Measurements from ENCODE around the gene ZBTB16. TPM values are rescaled to one million over a fixed set of nuclear protein-coding genes. Genes with fewer than 3 reads are reported as not detected.

Gene ZBTB16
- polyA plus RNA-seq, 3 donors, result 4.1 to 12.3 (median 8.3) TPM

DNA sequence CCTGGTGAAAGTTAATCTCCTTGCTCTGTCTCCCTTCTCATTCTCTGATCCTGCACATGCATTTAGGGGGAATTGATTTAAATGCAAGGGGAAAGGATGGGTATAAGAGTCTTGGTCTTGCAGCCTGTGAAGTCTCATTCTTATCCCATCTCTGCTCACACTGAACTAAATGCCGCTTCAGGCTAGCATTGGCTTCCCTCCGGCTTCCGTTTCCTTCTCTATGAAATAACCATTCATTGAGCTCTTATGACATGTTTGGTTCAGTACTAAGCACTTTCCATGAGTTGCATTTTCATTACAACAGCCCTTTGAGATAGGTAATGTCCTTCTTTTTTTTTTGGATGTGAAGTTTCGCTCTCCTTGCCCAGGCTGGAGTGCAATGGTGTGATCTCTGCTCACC lies 5.6 kb downstream of the ZBTB16 start:
- Histone ChIP-seq H2AFZ (ENCODE audit: insufficient read depth, low read depth, low read length, poor library complexity, severe bottlenecking) (no peak overlapping the region), H3K4me1 (ENCODE audit: control insufficient read depth in 1 of 2, insufficient read depth in 2 of 2, low read length in 2 of 2) (peaks cover 7 to 9% of the 10 kb centered on the region in 2 donors), H3K79me2 (ENCODE audit: insufficient read depth, low read length) (peaks cover 5% of the 10 kb centered on the region), H4K20me1 (ENCODE audit: insufficient read depth, low read length) (peaks cover 73% of the 10 kb centered on the region), H3K4me3 (replicated peaks in 1 of 3; ENCODE audit: low read depth in 2 of 3, low read length in 3 of 3) (no peak overlapping the region), H3K27me3 (ENCODE audit: control insufficient read depth in 2 of 2, insufficient read depth in 2 of 2, low read length in 2 of 2) (peaks cover 0 to 12% of the 10 kb centered on the region in 2 donors), H3K4me2 (replicated peaks; ENCODE audit: extremely low read depth, low read length, poor library complexity, severe bottlenecking) (no peak overlapping the region), H3K27ac (ENCODE audit: low read depth in 1 of 2, low read length in 2 of 2) (no peak overlapping the region), H3K36me3 (replicated peaks in 1 of 2; ENCODE audit: control insufficient read depth in 1 of 2, insufficient read depth in 2 of 2, low read length in 2 of 2) (peaks cover 4 to 8% of the 10 kb centered on the region in 2 donors), H3K9ac (ENCODE audit: insufficient read depth, low read length, poor library complexity, severe bottlenecking) (no peak overlapping the region), H3K9me3 (replicated peaks in 1 of 2; ENCODE audit: control insufficient read depth in 1 of 2, insufficient read depth in 1 of 2, low read length in 2 of 2) (no peaks in the 10 kb centered on the region)
- no peak for DNase-seq
- Mint-ChIP-seq H3K27ac (no peak overlapping the region), H3K27me3 (ENCODE audit: low read depth in 3 of 3) (peaks cover 15 to 23% (median 16%) of the 10 kb centered on the region in 3 donors), H3K36me3 (peaks cover 13 to 31% of the 10 kb centered on the region in 2 donors), H3K9me3 (peaks cover 0 to 7% (median 1%) of the 10 kb centered on the region in 7 donors), H3K4me3 (no peak overlapping the region), H3K4me1 (peaks cover 12% of the 10 kb centered on the region)
- intact Hi-C loops (cut with micrococcal nuclease), result no loop called here
- WGBS (ENCODE audit: insufficient coverage), result no CpG with 5 or more reads among the region's 4 CpGs
- TF ChIP-seq, protein P1, sequence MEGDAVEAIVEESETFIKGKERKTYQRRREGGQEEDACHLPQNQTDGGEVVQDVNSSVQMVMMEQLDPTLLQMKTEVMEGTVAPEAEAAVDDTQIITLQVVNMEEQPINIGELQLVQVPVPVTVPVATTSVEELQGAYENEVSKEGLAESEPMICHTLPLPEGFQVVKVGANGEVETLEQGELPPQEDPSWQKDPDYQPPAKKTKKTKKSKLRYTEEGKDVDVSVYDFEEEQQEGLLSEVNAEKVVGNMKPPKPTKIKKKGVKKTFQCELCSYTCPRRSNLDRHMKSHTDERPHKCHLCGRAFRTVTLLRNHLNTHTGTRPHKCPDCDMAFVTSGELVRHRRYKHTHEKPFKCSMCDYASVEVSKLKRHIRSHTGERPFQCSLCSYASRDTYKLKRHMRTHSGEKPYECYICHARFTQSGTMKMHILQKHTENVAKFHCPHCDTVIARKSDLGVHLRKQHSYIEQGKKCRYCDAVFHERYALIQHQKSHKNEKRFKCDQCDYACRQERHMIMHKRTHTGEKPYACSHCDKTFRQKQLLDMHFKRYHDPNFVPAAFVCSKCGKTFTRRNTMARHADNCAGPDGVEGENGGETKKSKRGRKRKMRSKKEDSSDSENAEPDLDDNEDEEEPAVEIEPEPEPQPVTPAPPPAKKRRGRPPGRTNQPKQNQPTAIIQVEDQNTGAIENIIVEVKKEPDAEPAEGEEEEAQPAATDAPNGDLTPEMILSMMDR (IDR thresholded peaks at IDR 0.05), result no peak

DNA sequence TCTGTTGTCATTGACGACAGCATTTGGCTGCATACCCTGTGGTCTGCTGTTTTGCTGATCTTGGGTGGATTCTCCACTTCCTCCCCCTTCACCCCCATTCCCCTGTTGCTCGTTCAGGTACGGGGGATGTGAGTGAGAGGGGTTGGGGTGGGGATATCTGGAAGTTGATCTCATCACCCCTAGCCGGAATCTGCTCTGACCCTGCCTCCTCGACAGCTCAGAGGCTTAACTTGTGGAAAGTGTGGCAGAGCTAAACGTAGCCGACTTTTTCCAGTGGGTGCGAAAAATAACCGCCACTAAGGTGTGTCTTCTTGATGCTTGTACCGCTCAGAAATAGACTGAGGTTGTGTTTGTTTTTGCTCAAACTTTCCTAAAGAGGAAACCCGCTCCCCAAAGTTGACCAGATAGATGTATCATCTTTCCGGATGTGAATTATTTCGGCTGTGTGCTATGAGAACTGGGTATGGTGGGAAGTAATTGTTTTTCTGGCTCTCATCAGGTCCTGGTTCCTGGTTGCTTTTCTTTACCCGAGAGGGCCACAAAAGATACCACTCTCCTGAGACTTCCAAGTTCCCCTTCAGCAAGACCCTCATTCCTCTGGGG lies 6.6 kb downstream of the ZBTB16 start:
- peaks cover 78% of the 10 kb centered on the region for H4K20me1 ChIP-seq (ENCODE audit: insufficient read depth, low read length)
- WGBS (ENCODE audit: insufficient coverage), result 93% methylated on average over 7 of the region's 14 CpGs
- H3K4me1 ChIP-seq (ENCODE audit: control insufficient read depth in 1 of 2, insufficient read depth in 2 of 2, low read length in 2 of 2), result peaks cover 6 to 8% of the 10 kb centered on the region in 2 donors
- Mint-ChIP-seq H3K27ac (no peak overlapping the region), H3K9me3 (peaks cover 0 to 3% (median 0%) of the 10 kb centered on the region in 7 donors), H3K27me3 (ENCODE audit: low read depth in 3 of 3) (peaks cover 13 to 18% (median 16%) of the 10 kb centered on the region in 3 donors), H3K4me3 (no peak overlapping the region), H3K36me3 (peaks cover 13 to 31% of the 10 kb centered on the region in 2 donors), H3K4me1 (peaks cover 12% of the 10 kb centered on the region)
- H3K27ac ChIP-seq (ENCODE audit: low read depth in 1 of 2, low read length in 2 of 2), result no peak overlapping the region
- no peak overlapping the region for H3K9ac ChIP-seq (ENCODE audit: insufficient read depth, low read length, poor library complexity, severe bottlenecking)
- H2AFZ ChIP-seq (ENCODE audit: insufficient read depth, low read depth, low read length, poor library complexity, severe bottlenecking), result no peak overlapping the region
- H3K79me2 ChIP-seq (ENCODE audit: insufficient read depth, low read length), result peaks cover 9% of the 10 kb centered on the region
- DNase-seq, result no peak
- no peak overlapping the region for H3K4me3 ChIP-seq (replicated peaks in 1 of 3; ENCODE audit: low read depth in 2 of 3, low read length in 3 of 3)
- no peaks in the 10 kb centered on the region for H3K9me3 ChIP-seq (replicated peaks in 1 of 2; ENCODE audit: control insufficient read depth in 1 of 2, insufficient read depth in 1 of 2, low read length in 2 of 2)
- intact Hi-C loops (cut with micrococcal nuclease), result no loop called here
- H3K27me3 ChIP-seq (ENCODE audit: control insufficient read depth in 2 of 2, insufficient read depth in 2 of 2, low read length in 2 of 2), result peaks cover 0 to 12% of the 10 kb centered on the region in 2 donors
- H3K4me2 ChIP-seq (replicated peaks; ENCODE audit: extremely low read depth, low read length, poor library complexity, severe bottlenecking), result no peak overlapping the region
- TF ChIP-seq, protein P1 (IDR thresholded peaks at IDR 0.05), result no peak
- peaks cover 4 to 8% of the 10 kb centered on the region in 2 donors for H3K36me3 ChIP-seq (replicated peaks in 1 of 2; ENCODE audit: control insufficient read depth in 1 of 2, insufficient read depth in 2 of 2, low read length in 2 of 2)
